ENCODE data around the gene HDGFL3.
A peak's percentile ranks its signal among the peaks of the same experiment; 100 is the strongest.

The HDGFL3 gene

DNA sequence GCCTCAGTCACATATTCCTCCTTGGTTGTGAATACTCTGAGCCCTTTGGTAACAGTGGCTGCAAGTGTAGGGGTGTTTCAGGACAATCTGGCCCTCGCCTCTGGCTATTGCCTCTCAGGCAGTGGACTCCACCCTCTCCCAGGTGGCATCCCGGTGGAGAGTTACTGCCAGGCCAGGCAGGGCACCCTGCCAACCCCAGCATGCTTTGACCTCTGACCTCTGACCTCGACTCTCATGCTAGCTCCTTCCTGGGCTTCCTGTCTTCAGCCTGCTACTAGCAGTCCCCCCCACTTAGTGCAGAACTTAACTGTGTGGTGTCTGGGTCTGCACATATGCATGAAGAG is 94.7 kb downstream of the HDGFL3 start:
- H3K9me3 ChIP-seq (ENCODE audit: control insufficient read depth, insufficient read depth, low read length) = no peaks in the 10 kb centered on the region
- H3K4me1 ChIP-seq (ENCODE audit: control insufficient read depth, insufficient read depth, low read length) = no peaks in the 10 kb centered on the region
- H3K27me3 ChIP-seq (ENCODE audit: control insufficient read depth, insufficient read depth, low read length) = peaks cover 15% of the 10 kb centered on the region
- no peak overlapping the region for H3K4me3 ChIP-seq (ENCODE audit: low read depth, low read length)
- H3K27ac ChIP-seq (ENCODE audit: low read depth, low read length) = no peak overlapping the region
- no peak overlapping the region for H3K9ac ChIP-seq (ENCODE audit: low read depth, low read length)
- H3K36me3 ChIP-seq (ENCODE audit: control insufficient read depth, insufficient read depth, low read length) = no peaks in the 10 kb centered on the region

- Histone ChIP-seq H3K4me3 (ENCODE audit: low read depth, low read length) (no peak overlapping the region), H3K4me1 (ENCODE audit: control insufficient read depth, insufficient read depth, low read length) (no peaks in the 10 kb centered on the region), H3K9me3 (ENCODE audit: control insufficient read depth, insufficient read depth, low read length) (no peaks in the 10 kb centered on the region), H3K27me3 (ENCODE audit: control insufficient read depth, insufficient read depth, low read length) (peaks cover 20% of the 10 kb centered on the region), H3K36me3 (ENCODE audit: control insufficient read depth, insufficient read depth, low read length) (no peaks in the 10 kb centered on the region), H3K9ac (ENCODE audit: low read depth, low read length) (no peak overlapping the region), H3K27ac (ENCODE audit: low read depth, low read length) (no peak overlapping the region)
Observed at GRCh38 chr15:83112233-83112955, 95.2 kb downstream of the HDGFL3 start.

- Histone ChIP-seq H3K4me3 (ENCODE audit: low read depth, low read length) (no peak overlapping the region), H3K27me3 (ENCODE audit: control insufficient read depth, insufficient read depth, low read length) (peaks cover 31% of the 10 kb centered on the region), H3K36me3 (ENCODE audit: control insufficient read depth, insufficient read depth, low read length) (no peaks in the 10 kb centered on the region), H3K27ac (ENCODE audit: low read depth, low read length) (no peak overlapping the region), H3K9ac (ENCODE audit: low read depth, low read length) (no peak overlapping the region), H3K4me1 (ENCODE audit: control insufficient read depth, insufficient read depth, low read length) (no peaks in the 10 kb centered on the region), H3K9me3 (ENCODE audit: control insufficient read depth, insufficient read depth, low read length) (no peaks in the 10 kb centered on the region)
Observed at GRCh38 chr15:83111149-83111548, 96.5 kb downstream of the HDGFL3 start.

GRCh38 chr15:83110381-83110780 is 97.2 kb downstream of the HDGFL3 start:
- Histone ChIP-seq H3K9me3 (ENCODE audit: control insufficient read depth, insufficient read depth, low read length) (no peaks in the 10 kb centered on the region), H3K36me3 (ENCODE audit: control insufficient read depth, insufficient read depth, low read length) (no peaks in the 10 kb centered on the region), H3K4me1 (ENCODE audit: control insufficient read depth, insufficient read depth, low read length) (no peaks in the 10 kb centered on the region), H3K27me3 (ENCODE audit: control insufficient read depth, insufficient read depth, low read length) (peaks cover 37% of the 10 kb centered on the region), H3K9ac (ENCODE audit: low read depth, low read length) (no peak overlapping the region), H3K27ac (ENCODE audit: low read depth, low read length) (no peak overlapping the region), H3K4me3 (ENCODE audit: low read depth, low read length) (no peak overlapping the region)

DNA sequence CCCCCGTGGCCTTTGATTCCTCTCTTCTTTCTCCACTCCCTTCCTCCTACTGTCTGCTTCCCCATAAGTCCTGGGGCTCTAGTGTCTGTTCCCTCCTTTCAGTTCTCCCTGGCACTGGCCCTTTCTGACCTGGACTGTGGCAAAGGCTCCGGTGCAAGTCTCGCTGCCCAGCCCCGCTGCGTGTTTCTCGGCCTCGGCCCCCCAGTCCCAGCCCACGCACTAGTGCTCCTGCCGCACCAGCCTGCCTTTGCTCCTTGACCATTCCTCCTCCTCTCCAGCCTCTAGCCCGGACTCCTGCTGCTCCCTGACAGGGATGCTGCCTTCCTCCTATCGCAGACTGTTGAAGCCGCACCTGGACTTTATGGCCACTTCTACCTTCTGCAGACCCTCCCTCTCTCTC is 98.1 kb downstream of the HDGFL3 start:
- Histone ChIP-seq H3K9ac (ENCODE audit: low read depth, low read length) (no peak overlapping the region), H3K27ac (ENCODE audit: low read depth, low read length) (no peak overlapping the region), H3K4me3 (ENCODE audit: low read depth, low read length) (no peak overlapping the region), H3K9me3 (ENCODE audit: control insufficient read depth, insufficient read depth, low read length) (no peaks in the 10 kb centered on the region), H3K27me3 (ENCODE audit: control insufficient read depth, insufficient read depth, low read length) (peaks cover 38% of the 10 kb centered on the region), H3K4me1 (ENCODE audit: control insufficient read depth, insufficient read depth, low read length) (no peaks in the 10 kb centered on the region), H3K36me3 (ENCODE audit: control insufficient read depth, insufficient read depth, low read length) (no peaks in the 10 kb centered on the region)

DNA sequence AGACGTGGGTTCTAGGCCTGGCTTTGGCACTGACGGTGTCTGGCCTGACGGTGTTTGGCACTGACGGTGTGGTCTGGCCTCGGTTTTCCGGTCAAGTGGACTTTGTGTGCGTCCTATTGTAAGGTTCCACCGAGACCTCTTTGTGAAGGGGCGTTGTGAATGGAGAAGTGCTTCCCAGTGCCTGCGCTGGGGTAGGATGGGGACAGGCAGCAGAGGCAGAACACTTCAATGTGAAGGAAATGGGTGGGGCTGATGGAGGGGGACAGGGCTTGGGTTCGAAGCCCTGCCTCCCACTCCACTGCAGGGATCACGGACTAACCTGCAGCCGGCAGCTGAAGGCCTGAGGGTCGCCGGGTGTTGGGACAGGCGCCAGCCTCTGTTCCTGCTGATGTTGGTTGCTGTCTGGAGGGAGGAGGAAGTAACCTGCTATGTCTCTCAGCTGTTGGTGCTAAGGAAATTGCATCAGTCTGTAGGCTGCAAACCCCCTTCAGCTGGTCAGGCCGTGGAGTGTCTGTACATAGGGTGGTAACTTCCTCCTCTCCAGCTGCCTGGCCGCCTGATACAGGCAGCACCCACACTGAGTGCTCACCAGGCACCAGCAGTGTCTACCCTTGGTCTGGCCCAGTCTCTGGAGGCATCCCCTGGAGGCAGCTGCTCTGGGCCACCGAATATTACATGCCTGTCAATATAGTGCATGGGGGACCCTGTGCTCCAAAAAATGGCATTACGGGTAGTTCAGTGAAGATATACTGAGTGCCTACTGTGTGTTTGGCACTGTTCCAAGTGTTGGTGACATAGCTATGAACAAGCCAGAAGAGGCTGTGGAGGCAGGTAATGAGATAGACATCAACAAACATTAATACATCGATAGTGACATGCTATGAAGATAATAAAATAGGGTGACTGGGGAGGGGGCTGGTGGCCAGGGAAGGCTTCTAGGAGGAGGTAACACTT is 99.1 kb downstream of the HDGFL3 start:
- H3K4me3 ChIP-seq (ENCODE audit: low read depth, low read length) = peak overlapping the region; percentile 68; the same call in 1 of the 2 replicates
- no peaks in the 10 kb centered on the region for H3K4me1 ChIP-seq (ENCODE audit: control insufficient read depth, insufficient read depth, low read length)
- H3K27ac ChIP-seq (ENCODE audit: low read depth, low read length) = no peak overlapping the region
- peaks cover 38% of the 10 kb centered on the region for H3K27me3 ChIP-seq (ENCODE audit: control insufficient read depth, insufficient read depth, low read length)
- H3K9me3 ChIP-seq (ENCODE audit: control insufficient read depth, insufficient read depth, low read length) = no peaks in the 10 kb centered on the region
- H3K36me3 ChIP-seq (ENCODE audit: control insufficient read depth, insufficient read depth, low read length) = no peaks in the 10 kb centered on the region
- H3K9ac ChIP-seq (ENCODE audit: low read depth, low read length) = no peak overlapping the region

- H3K27me3 ChIP-seq (ENCODE audit: control insufficient read depth, insufficient read depth, low read length) = peaks cover 38% of the 10 kb centered on the region
- peak overlapping the region; percentile 68 for H3K4me3 ChIP-seq (ENCODE audit: low read depth, low read length)
- H3K9me3 ChIP-seq (ENCODE audit: control insufficient read depth, insufficient read depth, low read length) = no peaks in the 10 kb centered on the region
- no peak overlapping the region for H3K27ac ChIP-seq (ENCODE audit: low read depth, low read length)
- no peaks in the 10 kb centered on the region for H3K36me3 ChIP-seq (ENCODE audit: control insufficient read depth, insufficient read depth, low read length)
- H3K9ac ChIP-seq (ENCODE audit: low read depth, low read length) = no peak overlapping the region
- H3K4me1 ChIP-seq (ENCODE audit: control insufficient read depth, insufficient read depth, low read length) = no peaks in the 10 kb centered on the region
Observed at GRCh38 chr15:83107841-83108181, 99.8 kb downstream of the HDGFL3 start.

- Histone ChIP-seq H3K9ac (ENCODE audit: low read depth, low read length) (no peak within 1 kb of the TSS), H3K4me3 (ENCODE audit: low read depth, low read length) (peak within 1 kb of the TSS; percentile 68), H3K4me1 (ENCODE audit: control insufficient read depth, insufficient read depth, low read length) (no peaks in the 10 kb centered on the region), H3K36me3 (ENCODE audit: control insufficient read depth, insufficient read depth, low read length) (no peaks in the 10 kb centered on the region), H3K27me3 (ENCODE audit: control insufficient read depth, insufficient read depth, low read length) (peaks cover 38% of the 10 kb centered on the region), H3K9me3 (ENCODE audit: control insufficient read depth, insufficient read depth, low read length) (no peaks in the 10 kb centered on the region), H3K27ac (ENCODE audit: low read depth, low read length) (no peak within 1 kb of the TSS)
Observed at GRCh38 chr15:83106994-83107840, 100.4 kb downstream of the HDGFL3 start, which contains the start of gene TM6SF1. TM6SF1 (plus strand) TSS chr15:83107645; CDS start chr15:83107681, 36 bp downstream.

- Histone ChIP-seq H3K27ac (ENCODE audit: low read depth, low read length) (no peak overlapping the region), H3K27me3 (ENCODE audit: control insufficient read depth, insufficient read depth, low read length) (peaks cover 38% of the 10 kb centered on the region), H3K36me3 (ENCODE audit: control insufficient read depth, insufficient read depth, low read length) (no peaks in the 10 kb centered on the region), H3K4me1 (ENCODE audit: control insufficient read depth, insufficient read depth, low read length) (no peaks in the 10 kb centered on the region), H3K9me3 (ENCODE audit: control insufficient read depth, insufficient read depth, low read length) (no peaks in the 10 kb centered on the region), H3K4me3 (ENCODE audit: low read depth, low read length) (no peak overlapping the region), H3K9ac (ENCODE audit: low read depth, low read length) (no peak overlapping the region)
Observed at GRCh38 chr15:83105440-83105839, 102.2 kb downstream of the HDGFL3 start.

DNA sequence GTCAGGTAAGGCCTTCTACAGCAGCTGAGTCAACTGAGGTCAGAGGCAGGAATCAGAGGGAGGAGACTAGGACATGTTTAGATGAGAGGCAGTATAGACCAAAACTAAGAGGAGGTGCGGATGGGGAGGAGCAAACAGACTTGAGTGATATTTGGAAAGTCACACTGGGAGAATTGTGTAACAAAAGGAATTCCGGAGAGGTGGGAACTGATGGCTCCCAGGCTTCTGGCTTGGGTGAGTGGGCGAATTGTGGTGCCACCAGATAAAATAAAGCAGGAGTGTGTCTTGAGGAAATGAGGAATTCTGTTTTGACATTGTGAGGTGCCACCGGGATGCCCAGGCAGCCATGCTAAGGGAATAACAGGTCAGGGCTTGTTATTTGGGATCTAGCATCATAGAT is 103.5 kb downstream of the HDGFL3 start:
- Histone ChIP-seq H3K27me3 (ENCODE audit: control insufficient read depth, insufficient read depth, low read length) (peaks cover 36% of the 10 kb centered on the region), H3K4me1 (ENCODE audit: control insufficient read depth, insufficient read depth, low read length) (no peaks in the 10 kb centered on the region), H3K27ac (ENCODE audit: low read depth, low read length) (no peak overlapping the region), H3K9me3 (ENCODE audit: control insufficient read depth, insufficient read depth, low read length) (no peaks in the 10 kb centered on the region), H3K9ac (ENCODE audit: low read depth, low read length) (no peak overlapping the region), H3K36me3 (ENCODE audit: control insufficient read depth, insufficient read depth, low read length) (no peaks in the 10 kb centered on the region), H3K4me3 (ENCODE audit: low read depth, low read length) (no peak overlapping the region)
